ENCODE results near the gene UBE2Q1.

DNA sequence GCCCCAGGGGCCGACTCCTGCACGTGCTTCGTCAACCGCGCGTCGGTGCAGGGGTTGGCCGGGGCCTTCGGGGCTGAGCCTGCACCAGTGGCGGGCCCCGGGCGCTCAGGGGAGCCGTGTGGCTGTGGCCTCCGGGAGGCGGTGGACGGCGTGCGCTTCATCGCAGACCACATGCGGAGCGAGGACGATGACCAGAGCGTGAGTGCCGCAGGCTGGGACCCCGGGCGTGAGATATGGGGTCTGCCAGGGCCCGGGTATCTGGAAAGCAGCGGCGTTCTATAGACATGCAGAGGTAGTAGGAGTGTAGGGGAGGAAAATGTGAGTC is 13.5 kb upstream of the UBE2Q1 start:
- TF ChIP-seq, protein P1, sequence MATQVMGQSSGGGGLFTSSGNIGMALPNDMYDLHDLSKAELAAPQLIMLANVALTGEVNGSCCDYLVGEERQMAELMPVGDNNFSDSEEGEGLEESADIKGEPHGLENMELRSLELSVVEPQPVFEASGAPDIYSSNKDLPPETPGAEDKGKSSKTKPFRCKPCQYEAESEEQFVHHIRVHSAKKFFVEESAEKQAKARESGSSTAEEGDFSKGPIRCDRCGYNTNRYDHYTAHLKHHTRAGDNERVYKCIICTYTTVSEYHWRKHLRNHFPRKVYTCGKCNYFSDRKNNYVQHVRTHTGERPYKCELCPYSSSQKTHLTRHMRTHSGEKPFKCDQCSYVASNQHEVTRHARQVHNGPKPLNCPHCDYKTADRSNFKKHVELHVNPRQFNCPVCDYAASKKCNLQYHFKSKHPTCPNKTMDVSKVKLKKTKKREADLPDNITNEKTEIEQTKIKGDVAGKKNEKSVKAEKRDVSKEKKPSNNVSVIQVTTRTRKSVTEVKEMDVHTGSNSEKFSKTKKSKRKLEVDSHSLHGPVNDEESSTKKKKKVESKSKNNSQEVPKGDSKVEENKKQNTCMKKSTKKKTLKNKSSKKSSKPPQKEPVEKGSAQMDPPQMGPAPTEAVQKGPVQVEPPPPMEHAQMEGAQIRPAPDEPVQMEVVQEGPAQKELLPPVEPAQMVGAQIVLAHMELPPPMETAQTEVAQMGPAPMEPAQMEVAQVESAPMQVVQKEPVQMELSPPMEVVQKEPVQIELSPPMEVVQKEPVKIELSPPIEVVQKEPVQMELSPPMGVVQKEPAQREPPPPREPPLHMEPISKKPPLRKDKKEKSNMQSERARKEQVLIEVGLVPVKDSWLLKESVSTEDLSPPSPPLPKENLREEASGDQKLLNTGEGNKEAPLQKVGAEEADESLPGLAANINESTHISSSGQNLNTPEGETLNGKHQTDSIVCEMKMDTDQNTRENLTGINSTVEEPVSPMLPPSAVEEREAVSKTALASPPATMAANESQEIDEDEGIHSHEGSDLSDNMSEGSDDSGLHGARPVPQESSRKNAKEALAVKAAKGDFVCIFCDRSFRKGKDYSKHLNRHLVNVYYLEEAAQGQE (IDR thresholded peaks at IDR 0.05): no peak
- TF ChIP-seq, protein P2, sequence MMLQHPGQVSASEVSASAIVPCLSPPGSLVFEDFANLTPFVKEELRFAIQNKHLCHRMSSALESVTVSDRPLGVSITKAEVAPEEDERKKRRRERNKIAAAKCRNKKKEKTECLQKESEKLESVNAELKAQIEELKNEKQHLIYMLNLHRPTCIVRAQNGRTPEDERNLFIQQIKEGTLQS (IDR thresholded peaks at IDR 0.05): no peak
- TF ChIP-seq, protein P3, sequence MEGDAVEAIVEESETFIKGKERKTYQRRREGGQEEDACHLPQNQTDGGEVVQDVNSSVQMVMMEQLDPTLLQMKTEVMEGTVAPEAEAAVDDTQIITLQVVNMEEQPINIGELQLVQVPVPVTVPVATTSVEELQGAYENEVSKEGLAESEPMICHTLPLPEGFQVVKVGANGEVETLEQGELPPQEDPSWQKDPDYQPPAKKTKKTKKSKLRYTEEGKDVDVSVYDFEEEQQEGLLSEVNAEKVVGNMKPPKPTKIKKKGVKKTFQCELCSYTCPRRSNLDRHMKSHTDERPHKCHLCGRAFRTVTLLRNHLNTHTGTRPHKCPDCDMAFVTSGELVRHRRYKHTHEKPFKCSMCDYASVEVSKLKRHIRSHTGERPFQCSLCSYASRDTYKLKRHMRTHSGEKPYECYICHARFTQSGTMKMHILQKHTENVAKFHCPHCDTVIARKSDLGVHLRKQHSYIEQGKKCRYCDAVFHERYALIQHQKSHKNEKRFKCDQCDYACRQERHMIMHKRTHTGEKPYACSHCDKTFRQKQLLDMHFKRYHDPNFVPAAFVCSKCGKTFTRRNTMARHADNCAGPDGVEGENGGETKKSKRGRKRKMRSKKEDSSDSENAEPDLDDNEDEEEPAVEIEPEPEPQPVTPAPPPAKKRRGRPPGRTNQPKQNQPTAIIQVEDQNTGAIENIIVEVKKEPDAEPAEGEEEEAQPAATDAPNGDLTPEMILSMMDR (IDR thresholded peaks at IDR 0.05; ENCODE audit: low read depth, low read length, missing input control): no peak
- no peak for TF ChIP-seq JUND (IDR thresholded peaks at IDR 0.05)
- TF ChIP-seq, protein P4, sequence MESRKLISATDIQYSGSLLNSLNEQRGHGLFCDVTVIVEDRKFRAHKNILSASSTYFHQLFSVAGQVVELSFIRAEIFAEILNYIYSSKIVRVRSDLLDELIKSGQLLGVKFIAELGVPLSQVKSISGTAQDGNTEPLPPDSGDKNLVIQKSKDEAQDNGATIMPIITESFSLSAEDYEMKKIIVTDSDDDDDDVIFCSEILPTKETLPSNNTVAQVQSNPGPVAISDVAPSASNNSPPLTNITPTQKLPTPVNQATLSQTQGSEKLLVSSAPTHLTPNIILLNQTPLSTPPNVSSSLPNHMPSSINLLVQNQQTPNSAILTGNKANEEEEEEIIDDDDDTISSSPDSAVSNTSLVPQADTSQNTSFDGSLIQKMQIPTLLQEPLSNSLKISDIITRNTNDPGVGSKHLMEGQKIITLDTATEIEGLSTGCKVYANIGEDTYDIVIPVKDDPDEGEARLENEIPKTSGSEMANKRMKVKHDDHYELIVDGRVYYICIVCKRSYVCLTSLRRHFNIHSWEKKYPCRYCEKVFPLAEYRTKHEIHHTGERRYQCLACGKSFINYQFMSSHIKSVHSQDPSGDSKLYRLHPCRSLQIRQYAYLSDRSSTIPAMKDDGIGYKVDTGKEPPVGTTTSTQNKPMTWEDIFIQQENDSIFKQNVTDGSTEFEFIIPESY (IDR thresholded peaks at IDR 0.05): no peak
- TF ChIP-seq NR2F2 (IDR thresholded peaks at IDR 0.05): no peak
- no peak for TF ChIP-seq HNF4A (conservative IDR thresholded peaks at IDR 0.05)
- TF ChIP-seq GABPA (IDR thresholded peaks at IDR 0.05 in 1 of 2, conservative IDR thresholded peaks at IDR 0.05 in 1 of 2): no peak
